Liver (tissue), 3 donors: ENCODE measurements around the gene ACOT9.

Source experiments
- EGR1 ChIP-seq, 2 donors: IDR thresholded peaks; 2 replicates each; pipeline ENCODE4 v1.6.1; 2016 to 2018; ENCODE audit warnings: antibody characterized with exemption in 2 of 2, low read depth in 2 of 2
- TF ChIP-seq, protein P1 (sequence below): fragments of 150-350 bp; IDR thresholded peaks from 2 replicates; pipeline ENCODE4 v1.5.1; 2017; ENCODE audit warnings: improper control_type of control experiment, low read depth, low read length; ENCODE audit not compliant: missing input control
- donor health status: healthy.
- donor health status: healthy.

DNA sequence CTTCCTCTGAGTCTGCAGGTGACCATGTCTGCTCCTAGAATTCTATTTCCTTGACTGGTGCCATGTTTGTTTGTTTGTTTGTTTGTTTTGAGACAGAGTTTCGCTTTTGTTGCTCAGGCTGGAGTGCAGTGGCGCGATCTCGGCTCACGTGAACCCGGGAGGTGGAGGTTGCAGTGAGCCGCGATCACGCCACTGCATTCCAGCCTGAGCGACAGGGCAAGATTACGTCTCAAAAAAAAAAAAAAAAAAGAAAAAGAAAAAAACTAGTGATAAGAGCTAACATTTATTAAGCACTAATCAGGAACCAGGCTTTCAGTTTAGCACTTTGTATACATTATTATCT is 47.0 kb upstream of the ACOT9 start:
- TF ChIP-seq, protein P1, sequence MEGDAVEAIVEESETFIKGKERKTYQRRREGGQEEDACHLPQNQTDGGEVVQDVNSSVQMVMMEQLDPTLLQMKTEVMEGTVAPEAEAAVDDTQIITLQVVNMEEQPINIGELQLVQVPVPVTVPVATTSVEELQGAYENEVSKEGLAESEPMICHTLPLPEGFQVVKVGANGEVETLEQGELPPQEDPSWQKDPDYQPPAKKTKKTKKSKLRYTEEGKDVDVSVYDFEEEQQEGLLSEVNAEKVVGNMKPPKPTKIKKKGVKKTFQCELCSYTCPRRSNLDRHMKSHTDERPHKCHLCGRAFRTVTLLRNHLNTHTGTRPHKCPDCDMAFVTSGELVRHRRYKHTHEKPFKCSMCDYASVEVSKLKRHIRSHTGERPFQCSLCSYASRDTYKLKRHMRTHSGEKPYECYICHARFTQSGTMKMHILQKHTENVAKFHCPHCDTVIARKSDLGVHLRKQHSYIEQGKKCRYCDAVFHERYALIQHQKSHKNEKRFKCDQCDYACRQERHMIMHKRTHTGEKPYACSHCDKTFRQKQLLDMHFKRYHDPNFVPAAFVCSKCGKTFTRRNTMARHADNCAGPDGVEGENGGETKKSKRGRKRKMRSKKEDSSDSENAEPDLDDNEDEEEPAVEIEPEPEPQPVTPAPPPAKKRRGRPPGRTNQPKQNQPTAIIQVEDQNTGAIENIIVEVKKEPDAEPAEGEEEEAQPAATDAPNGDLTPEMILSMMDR = no peak
- TF ChIP-seq EGR1 (IDR thresholded peaks at IDR 0.05; ENCODE audit: low read depth in 2 of 2) = no peak
